HG03558 (cell line): ENCODE measurements around the gene PSD2.

Experiments used
- ATAC-seq: cut with Tn5 transposase; IDR thresholded peaks from one replicate; pipeline ENCODE4 v1.9.1; 2021; ENCODE audit warnings: moderate number of reproducible peaks; ENCODE audit not compliant: unreplicated experiment; ENCODE audit errors: extremely low read depth

Gene PSD2

DNA sequence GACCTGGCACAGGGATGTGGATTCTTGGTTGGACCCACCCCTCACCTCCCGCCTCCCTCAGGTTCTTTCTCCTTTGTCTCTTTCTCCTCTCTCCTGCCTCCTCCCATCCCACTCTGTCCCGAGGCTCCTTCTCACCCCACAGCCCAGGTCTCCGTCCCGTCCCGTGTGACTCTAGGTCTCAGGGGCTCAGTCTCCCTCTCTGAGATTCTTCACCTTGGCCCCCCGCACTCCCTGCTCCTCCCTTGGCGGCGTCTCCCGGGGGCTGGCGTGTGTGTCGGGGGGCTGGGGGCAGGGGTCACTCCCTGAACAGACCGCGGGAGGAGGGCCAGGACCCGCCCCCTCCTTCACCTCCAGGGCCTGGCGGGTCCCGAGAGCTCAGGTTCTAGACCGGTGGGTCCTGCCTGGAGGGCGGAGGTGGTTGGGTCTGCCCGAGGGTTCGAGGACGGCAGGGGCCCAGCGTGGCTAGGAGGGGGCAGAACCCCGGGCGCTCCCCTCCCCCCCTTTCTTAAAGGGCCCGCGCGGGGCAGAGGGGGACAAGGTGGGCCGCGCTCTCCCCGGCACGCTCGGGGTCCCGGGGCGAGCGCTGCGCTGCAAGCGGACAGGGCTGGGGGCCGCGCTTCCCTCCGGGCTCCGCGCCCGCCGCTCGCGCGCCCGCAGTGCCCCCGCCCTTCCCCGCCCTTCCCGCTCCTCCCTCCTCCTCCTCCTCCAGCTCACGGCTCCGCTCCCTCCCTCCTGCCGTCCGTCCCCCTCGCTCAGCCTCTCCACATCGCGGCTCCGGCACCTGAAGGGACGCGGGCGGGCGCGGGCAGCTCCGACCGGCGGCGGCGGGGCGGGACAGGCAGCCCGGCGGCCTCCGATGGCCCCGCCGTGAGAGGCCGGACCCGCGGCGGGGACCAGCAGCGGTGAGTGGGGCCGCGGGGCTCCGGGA, at the start of gene PSD2:
PSD2 (plus strand) TSS at position 735 of the 928 bp plus-strand sequence. CDS start 13,633 bp downstream, outside the sequence.
- ATAC-seq: no peak

DNA sequence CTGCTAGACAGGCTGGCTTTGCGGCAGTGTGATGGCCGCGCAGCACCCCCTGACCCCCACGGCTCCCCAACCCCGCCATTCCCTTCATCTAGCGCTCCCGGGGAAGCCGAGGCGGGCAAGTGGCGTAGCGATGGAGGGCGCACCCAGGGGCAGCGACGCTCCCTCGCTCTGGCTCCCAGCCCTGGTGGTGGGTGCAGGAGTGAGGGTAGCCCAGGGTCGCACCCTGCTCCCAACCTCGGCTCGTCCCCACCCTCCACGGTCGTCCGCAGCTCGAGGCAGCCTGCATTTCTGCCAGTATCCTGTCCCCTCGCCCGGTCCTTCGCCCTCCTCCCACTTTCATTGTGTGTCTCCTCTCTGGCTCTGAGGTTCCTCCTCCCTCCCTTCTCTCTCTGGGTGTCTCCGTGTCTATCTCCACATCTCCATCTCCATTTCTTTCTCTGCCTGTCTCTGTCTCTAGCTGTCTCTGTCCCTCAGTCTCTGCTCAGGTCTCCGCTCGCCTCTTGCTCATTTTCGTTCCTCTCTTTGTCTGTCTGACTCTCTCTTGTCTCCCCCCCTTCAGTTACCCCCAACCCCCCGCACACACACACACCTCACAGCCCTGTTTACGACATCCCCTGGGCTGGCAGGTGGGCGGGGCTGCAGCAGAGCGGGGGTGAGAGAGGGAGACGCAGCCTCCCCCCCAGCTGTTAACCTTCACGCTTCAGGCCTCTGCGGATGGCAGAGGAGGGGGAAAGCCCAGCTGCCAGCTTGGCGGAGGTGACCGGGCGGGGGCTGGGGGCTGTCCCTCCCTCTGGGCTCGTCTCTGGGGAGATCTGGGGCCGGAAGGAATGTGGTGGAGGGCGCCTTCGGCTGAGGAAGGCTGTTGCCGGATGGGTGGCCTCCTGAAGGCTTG, 48.7 kb upstream of the PSD2 start:
- no peak for ATAC-seq

DNA sequence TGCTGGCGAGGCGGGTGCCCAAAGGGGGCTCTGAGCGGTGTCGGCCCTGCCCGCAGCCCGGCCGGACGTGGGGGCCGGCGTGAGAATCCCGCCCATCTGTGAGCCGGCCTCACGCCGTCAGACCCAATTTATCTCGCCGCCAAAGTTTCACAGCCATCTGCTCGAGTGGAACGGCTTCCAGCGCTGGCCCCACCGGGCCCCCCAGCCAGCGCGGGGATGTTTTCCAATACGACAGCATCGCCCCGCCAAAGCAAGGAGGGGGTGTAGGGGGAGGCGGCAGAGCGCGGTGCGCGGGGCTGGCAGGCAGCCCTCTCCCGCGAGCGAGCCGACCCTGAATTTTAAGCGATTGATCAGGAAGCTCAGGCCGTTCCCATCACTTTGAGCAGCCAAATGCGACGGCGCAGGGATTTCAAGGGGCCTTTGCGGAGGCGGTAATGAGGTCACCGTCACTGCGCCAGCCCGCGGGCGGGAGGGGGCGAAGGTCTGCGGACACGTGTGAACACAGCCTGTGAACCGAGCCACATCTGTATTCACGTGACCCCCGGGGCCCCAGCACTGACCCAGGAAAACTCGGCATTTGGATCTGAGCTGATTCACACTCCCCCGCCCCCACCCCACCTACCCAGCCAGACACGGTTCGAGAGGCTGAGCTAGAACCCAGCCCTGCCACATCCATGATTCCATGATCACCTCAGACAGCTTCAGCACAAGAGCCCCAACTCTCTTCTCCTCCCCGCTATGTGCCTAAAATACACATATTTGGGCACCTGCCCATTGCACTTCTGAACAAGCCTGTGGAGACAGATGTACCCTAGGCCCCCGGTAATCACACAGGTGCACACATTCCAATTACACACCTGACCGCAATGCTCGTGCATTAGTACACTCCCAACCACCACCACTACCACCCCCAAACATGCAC, 47.8 kb upstream of the PSD2 start:
- ATAC-seq: no peak

DNA sequence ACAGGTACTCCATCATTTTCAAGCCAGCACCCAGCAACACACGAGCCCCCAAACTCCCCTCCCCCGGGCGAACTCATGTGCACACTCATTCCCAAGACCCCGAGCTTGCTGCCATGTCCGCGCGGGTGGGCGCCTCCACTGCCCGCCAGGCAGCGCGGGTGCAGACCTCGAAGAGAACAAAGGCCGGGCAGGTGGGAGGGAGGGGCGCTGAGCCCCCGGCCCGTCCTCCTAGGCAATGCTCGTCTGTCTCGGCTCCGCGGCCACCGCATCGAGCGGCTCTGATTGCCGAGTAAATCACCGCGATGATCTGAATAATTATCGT, 47.1 kb upstream of the PSD2 start:
- ATAC-seq: no peak

DNA sequence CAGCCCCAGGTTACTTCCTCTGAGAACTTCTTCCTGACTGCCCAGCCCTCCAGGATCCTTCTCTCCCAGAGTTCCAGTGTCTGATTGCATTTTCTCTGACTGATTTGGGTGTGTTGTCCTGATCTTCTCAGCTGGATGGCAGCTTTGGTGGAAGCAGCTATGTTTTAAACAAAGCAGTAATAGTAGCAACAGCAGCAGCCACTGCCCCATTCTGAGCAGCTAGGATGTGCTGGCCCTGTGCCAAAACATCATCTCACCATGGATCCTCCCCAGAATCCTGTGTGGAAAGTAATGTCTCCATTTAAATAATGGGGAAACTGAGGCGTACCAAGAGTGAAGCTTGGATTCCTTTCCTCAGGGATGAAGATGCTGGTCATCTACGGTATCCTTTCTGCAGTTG, 46.4 kb upstream of the PSD2 start:
- ATAC-seq: no peak

DNA sequence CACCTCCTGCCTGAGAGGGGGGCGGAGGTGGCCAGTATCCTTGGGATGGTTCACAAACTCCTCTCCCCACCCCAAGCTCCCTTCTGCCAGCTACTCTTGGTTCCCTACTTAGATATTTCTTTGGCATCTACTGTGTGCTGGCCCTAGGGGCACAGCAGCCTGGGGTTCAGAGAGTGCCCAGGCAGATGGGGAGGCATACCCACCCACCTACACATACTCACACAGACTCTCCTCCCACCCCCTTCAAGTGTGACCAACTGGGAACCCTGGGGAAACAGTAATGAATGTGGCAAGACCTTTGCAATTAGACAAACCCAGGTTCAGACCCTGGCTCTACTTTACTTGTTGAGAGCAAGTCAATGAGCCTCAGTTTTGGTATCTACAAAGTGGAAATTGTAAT, 44.4 kb upstream of the PSD2 start:
- no peak for ATAC-seq

DNA sequence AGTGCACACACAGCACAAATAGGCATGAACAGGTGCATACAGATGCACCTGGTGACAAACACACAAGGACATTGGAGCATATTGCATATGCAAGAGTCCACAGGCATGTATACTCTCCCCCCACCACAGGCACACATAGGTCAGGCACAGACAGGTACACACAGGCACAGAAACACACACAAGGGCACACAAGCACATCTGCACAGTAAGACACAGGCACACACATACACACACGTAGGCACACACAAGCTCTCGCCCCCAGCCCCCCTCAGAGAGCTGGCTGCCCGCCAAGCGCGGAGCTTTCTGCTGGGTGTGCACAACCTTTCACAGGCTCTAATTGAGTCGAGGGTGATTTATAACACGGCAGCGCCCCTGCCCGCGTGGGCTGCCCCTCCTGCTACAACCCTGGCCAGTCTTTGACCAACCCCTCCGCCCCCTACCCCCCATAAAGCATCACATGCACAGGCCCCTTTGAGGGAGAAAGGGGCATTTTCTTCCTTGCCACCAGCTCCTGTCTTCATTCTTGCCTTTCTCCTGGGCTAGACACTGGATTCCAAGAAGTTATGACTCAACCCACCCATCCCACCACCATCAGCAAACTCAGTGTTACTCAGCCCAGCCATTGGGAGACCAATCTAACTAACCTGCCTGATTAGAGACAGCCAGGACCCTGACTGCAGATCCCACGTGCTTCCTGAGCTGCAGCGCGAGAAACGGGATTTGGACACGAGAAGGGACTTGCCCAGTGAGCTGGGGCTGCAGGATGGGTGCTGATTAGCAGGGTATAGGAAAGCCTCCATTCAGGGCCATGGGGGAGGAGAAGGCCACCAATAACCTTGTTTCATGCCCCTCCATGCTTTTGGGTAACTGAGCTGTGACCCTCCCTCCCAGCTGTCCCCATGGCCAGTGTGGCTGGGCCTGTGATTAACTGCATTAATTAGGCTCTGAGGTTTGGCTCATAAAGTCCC, 42.8 kb upstream of the PSD2 start:
- no peak for ATAC-seq

DNA sequence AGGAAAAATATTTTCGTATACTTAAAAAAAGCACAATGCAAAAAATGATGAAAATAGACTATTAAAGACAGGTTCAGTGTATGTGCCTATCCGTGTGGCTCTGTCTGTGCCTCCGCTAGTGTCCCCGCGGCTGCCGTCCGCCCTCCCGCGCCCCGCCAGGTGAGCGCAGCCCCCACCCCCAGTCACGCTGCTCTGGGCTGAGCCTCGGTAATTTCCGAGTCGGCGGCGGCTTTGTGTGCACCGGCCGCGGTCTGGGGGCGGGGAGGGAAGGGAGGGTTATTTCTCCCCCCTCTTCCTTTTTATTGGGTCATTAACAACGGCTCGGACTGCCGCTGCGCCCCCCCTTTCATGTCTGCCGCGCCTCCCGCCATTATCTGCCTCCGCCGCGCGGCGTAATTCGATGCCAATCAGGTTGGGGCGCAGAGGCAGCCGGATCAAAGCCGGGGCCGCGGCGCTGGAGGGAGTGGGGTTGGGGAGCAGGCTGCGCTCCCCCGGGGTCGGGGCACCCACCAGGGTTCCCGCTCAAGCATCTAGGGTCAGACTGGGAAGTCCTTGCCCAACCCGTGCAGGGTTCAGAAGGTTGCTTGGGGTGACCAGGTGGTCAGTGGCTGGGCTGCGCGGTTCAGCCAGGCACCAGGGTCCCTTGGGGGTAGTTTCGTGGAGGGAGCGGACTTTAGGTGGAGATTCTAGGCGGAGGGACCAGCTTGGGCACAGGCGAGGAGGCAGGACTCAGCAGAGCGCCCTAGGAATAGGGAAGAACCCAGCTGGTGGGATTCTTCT, 39.5 kb upstream of the PSD2 start:
- ATAC-seq: no peak

DNA sequence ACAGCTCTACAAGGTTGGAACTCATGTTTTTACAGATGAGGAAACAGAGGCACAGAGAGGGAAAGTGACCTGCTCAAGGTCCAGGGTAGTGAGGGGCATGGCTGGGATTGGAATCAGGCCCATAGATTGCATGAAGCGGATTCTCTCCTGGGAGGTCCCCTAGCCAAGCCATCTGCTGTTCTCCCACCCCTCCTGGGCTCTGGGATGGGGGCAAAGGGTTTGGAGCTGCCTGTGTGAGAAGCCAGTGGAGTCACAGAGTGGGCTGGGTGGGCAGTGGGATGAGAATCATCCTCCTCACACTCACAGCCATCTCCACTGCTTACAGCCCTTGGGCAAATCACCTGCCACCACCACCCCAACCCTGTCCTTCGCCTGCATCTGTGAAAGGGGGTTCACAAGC, 38.6 kb upstream of the PSD2 start:
- no peak for ATAC-seq

DNA sequence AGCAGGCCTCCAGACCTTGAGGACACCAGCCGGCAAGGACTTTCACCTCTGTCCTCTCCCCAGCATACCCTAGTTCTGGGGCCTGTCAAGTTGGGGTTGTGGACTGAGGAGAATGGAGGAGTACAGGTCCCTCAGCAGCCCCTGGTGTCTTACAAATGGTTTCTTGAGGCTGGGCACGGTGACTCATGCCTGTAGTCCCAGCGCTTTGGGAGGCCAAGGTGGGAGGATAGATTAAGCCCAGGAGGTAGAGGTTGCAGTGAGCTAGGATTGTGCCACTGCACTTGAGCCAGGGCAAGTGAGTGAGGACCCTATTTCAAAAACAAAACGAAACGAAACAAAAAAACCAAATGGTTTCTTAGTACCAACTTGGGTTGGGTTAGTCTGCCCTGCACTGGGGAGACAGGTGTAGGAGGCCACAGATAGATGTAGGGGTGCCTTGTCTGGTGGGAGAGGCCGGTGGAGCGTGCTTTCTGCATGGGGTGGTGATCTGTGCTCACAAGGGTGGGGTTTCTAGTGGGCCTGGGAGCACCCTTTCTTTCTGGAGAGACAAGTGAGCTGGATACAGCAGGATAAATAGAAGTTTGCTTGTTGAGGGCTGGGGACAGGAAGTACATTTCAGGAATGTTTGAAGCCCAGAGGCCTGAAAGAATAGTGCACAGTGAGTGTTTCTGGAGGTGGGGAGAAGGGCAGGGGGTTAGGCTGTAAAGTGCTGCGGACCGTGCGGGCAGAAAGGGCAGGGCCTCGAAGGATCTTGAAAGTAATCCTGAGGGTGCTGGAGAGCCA, 37.7 kb upstream of the PSD2 start:
- no peak for ATAC-seq

DNA sequence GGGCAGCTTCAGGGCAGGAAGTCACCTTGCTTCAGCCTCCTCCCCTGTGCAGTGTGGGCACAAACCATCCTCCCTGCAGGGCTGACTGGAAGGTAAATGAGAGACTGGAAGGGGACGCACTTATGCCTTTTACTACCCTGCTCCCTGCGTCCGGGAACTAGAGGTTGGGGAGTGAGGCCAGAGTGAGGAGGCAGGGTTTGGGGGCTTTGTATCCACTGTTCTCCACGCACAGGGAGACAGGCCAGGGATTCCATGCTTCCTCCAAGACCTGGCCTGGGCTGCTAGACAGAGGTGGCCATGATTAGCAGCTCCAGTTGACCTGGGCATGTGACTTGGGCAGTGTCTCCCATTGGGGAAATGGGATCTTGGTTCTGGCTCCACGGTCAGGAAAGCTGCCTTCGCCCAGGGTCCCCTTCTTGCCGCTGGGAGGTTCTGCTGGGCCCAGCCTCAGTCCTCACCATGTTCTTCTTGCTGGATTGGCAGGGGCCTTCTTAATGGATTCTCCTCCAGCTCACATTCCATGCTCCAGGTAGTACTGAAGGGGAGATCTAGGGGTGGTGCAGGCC, 37.0 kb upstream of the PSD2 start:
- no peak for ATAC-seq

DNA sequence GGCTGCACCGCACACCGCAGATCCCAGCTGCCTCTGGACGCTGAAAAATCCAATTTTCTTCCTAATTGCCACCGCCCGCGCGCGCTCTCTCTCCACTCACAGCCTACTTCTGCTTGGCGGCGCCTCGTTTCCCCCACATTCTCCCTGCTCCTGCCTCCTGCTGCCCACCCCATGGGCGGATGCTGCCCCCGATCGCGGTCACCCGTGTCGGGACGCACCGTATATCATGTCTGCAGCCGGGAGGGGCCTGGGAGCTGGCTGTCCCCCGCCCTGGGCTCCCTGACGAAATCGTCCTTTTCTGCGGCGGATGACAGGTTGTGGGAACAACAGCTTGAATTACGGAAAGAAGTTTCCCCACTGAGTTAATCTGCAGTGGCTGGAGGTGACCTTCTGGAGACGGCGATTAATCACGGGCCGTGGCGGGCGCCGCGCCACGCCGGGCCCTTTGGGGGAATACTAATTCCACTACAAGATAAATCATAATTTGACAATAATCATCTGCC, 36.3 kb upstream of the PSD2 start:
- no peak for ATAC-seq

DNA sequence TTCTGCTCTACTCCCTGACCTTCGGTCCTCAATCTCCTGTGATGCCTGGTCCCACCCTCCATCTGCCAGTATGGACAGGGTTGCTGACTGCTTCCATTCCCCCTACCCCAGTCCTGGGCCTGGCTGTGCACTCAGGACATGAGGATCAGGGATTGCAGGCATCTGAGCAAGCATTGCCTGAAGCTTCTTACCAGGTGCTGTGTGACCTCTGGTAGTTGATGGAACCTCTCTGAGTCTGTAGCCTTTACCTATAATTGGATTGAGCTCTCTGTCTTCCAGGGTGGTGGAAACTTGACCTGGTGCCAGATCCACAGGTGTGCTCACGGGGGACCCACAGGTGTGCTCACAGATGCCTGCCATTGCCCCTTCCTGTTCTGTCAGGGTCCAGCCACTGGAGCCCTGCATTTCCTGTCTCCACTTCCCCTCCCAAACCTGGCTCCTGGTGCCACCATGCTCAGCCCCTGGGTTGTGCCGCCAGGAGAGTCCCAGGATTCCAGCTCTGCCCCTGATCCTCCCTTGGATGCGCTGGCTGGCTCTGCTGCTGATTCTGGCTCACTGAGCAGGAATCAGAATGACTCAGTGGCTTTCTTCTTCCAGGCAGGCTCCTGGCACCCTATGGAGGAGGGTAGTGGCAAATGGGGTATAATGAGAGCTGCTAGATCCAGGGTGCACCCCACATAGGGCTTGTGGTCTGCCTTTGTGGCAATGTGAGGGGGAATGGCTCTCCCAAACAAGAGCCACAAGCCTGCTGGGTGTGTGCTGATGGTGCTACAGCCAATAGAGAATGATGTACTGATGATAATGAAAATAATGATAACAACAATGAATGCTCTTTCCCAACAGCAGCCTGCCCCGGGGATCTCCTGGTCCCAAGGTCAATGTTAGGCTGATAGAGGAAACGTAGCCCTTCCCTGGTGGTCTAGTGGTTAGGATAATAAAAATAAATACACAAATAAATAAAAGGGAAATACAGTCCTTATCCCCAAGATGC, 35.2 kb upstream of the PSD2 start:
- no peak for ATAC-seq

DNA sequence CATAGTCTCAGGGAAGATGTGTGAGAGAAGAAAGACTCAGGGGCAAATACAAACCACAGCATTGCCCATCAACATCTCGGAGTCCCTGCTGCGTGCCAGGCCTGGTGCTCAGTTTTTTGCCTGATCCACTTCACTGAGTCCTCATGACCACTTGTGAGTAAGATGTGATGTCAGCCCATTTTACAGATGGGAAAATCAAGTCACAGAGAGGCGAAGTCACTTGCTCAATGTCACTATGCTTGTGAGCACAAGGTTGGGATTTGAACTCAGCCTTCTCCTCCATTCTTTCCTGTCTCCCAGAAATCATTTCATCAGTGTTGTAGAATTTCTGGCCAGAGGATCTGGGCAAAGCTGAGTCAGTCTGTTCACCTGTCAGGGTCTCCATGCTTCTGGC, 34.6 kb upstream of the PSD2 start:
- ATAC-seq: no peak

DNA sequence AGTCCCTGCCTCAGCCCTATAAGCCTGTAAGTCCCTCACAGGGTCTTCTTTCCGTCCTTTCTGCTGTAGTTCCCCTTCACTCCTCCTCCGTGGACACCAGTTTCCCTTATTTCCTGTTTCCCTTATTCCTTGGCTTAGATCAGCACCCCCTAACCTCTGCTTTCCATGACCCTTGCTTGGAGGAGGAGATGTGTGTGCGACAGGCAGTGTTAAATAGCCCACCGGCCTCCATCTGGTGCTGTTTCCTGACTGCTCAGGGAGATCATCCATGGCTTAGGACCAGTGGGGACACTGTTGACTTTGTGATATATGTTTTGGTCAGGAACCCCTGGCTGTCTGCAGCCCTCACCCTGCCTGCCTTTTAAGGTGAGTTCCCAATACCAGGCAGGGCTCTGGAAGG, 34.1 kb upstream of the PSD2 start:
- ATAC-seq: no peak

DNA sequence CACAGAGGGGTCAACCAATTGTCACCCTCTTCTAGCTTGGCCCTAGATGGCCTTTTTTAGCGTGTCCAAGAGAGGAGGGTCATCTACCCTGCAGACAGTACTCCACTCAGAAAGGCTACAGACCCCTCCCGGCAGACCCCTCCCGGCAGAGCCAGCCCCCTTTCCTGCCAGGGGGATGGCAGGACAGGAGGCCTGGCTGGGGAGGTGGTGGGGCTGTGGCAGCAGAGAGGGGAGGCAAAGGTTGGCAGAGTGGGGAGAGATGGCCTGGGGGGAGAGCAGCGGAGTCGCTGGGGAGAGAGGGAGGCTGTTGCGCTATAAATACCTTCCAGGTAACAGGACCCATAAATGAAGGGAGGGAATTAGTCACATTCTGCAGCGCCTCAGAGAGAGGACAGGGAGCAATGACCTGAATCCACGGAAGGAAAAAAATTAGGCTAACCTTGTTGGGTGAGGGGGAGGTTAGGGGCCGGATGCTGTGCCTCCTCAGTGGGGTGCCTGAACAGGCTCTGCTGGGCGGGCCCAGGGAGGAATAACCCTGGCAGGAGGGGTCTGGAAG, 32.9 kb upstream of the PSD2 start:
- no peak for ATAC-seq
